Common myeloid progenitor, CD34-positive (primary cell): Measurements from ENCODE around the gene ALG12. TPM values are rescaled to one million over a fixed set of nuclear protein-coding genes. Genes with fewer than 3 reads are reported as not detected.

ENCODE experiments used
- CTCF ChIA-PET: fragments of 350-600 bp; sonication (Branson Sonifier 250); formaldehyde crosslinking; loops from one replicate; lab custom pipeline; 2021; ENCODE audit warnings: antibody characterized with exemption; lab: Charles Lee
- POLR2A ChIA-PET: fragments of 350-600 bp; sonication (Branson Sonifier 250); formaldehyde crosslinking; loops from one replicate; lab custom pipeline; 2021; ENCODE audit warnings: antibody characterized with exemption; lab: Charles Lee
- DNase-seq, 3 donors: peaks; one replicate each; pipeline versions ENCODE4 v3.0.0 to v3.0.0-alpha.2; 2013
- H3K27ac ChIP-seq, 2 experiments: 1 replicate in 1 of 2; 2 replicates in 1 of 2; pipeline ENCODE4 v1.7.0; 2013; ENCODE audit warnings: inconsistent platforms in 2 of 2, low read length in 2 of 2, mild to moderate bottlenecking in 2 of 2, low read depth in 1 of 2, moderate library complexity in 1 of 2; ENCODE audit not compliant: severe bottlenecking in 2 of 2, insufficient read depth in 1 of 2, poor library complexity in 1 of 2
- H3K27me3 ChIP-seq, 5 experiments: replicated peaks in 2 of 5; 1 replicate in 3 of 5; 2 replicates in 2 of 5; pipeline versions ENCODE4 v1.6.1 to v1.7.0; 2013; ENCODE audit warnings: low read length in 4 of 5, mild to moderate bottlenecking in 2 of 5, moderate library complexity in 2 of 5, inconsistent platforms in 1 of 5; ENCODE audit not compliant: insufficient read depth in 5 of 5, control insufficient read depth in 4 of 5
- H3K36me3 ChIP-seq, 4 experiments: 1 replicate in 2 of 4; 2 replicates in 2 of 4; pipeline versions ENCODE4 v1.6.1 to v1.7.0; 2013; ENCODE audit warnings: low read length in 3 of 4, control low read depth in 1 of 4, mild to moderate bottlenecking in 1 of 4; ENCODE audit not compliant: control insufficient read depth in 4 of 4, insufficient read depth in 4 of 4
- H3K4me1 ChIP-seq, 4 experiments: 1 replicate in 3 of 4; 2 replicates in 1 of 4; pipeline versions ENCODE4 v1.6.1 to v1.7.1; 2013; ENCODE audit warnings: low read length in 3 of 4, mild to moderate bottlenecking in 3 of 4, control low read depth in 1 of 4, inconsistent platforms in 1 of 4, moderate library complexity in 1 of 4; ENCODE audit not compliant: control insufficient read depth in 4 of 4, insufficient read depth in 4 of 4; ENCODE audit errors: control extremely low read depth in 1 of 4
- H3K4me3 ChIP-seq, 7 experiments: 1 replicate in 4 of 7; 2 replicates in 3 of 7; pipeline versions ENCODE4 v1.5.1 to v1.7.0; 2013; ENCODE audit warnings: mild to moderate bottlenecking in 7 of 7, low read length in 6 of 7, moderate library complexity in 6 of 7, inconsistent platforms in 2 of 7, low read depth in 2 of 7, control low read depth in 1 of 7; ENCODE audit not compliant: insufficient read depth in 4 of 7, control insufficient read depth in 1 of 7; ENCODE audit errors: extremely low read depth in 1 of 7
- H3K9me3 ChIP-seq, 5 experiments: 1 replicate in 4 of 5; 2 replicates in 1 of 5; pipeline versions ENCODE4 v1.6.1 to v1.7.1; 2013; ENCODE audit warnings: low read length in 4 of 5, mild to moderate bottlenecking in 2 of 5, inconsistent platforms in 1 of 5, low read depth in 1 of 5, moderate library complexity in 1 of 5; ENCODE audit not compliant: control insufficient read depth in 4 of 5, insufficient read depth in 2 of 5; ENCODE audit errors: control extremely low read depth in 1 of 5
- WGBS: methylation state at CpG from one replicate; pipeline ENCODE4 v1.1.5; 2013; ENCODE audit not compliant: insufficient coverage; 5-methylcytosine and 5-hydroxymethylcytosine counted together
- polyA plus RNA-seq: library from polyadenylated mRNA; unstranded; fragments of 120-200 nt; gene quantifications from one replicate; pipeline ENCODE4 v1.2.1, GENCODE V29; 2013

Gene ALG12
- 12.6 TPM for polyA plus RNA-seq

DNA sequence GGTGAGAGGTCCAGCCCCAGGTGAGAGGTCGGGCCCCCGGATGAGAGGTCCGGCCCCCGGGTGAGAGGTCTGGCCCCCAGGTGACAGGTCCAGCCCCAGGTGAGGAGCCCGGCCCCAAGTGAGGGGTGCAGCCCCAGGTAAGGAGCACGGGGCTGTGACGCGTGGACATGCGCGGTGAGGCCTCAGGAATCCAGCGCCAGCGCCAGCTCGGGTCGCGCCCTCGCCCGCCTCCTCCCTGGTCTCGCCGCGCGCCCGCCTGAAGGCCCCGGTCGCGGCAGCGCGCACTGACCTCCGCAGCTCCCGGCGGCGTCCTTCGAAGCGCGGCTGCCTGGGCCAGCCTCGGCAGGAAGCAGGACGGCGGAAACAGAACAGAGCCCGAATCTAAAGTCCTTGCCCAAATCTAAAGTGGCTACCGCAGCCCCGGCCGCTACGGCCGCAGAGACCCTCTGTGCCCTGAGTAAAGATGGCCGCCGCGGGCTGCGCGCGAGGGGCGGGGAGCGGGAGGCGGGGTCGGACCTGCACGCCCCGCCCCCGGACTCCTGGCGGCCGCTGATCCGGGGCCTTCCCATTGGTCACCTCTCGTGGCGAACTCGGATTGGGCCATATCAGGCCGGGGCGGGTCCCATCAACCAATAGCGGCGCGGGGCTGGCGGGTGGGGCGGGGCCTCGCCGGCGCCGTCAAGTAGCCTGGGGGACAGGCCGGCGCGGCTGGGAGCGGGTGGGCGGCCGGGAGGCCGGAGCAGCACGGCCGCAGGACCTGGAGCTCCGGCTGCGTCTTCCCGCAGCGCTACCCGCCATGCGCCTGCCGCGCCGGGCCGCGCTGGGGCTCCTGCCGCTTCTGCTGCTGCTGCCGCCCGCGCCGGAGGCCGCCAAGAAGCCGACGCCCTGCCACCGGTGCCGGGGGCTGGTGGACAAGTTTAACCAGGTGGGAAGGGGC is at the start of gene ALG12, which contains the start of gene CRELD2:
TSS of gene ALG12 (minus strand) at position 465 of the 937 bp plus-strand sequence. CDS start 4,673 bp downstream, outside the sequence.
TSS of gene CRELD2 (plus strand) at position 661 of the 937 bp plus-strand sequence. CDS start at position 797, 136 bp downstream.
- Histone ChIP-seq H3K9me3 (no peaks in the 10 kb centered on the region), H3K4me1 (peaks cover 2 to 25% (median 21%) of the 10 kb centered on the region in 4 experiments), H3K27ac (peak within 1 kb of the TSS; percentile 58 to 86), H3K27me3 (no peaks in the 10 kb centered on the region), H3K4me3 (peak within 1 kb of the TSS; percentile 67 to 97 (median 83)), H3K36me3 (peaks cover 0 to 30% (median 7%) of the 10 kb centered on the region in 4 experiments)
- CTCF ChIA-PET: no interaction called here
- peak; percentile 96 to 97 (median 97) for DNase-seq
- POLR2A ChIA-PET: interaction anchor here (0.8 to 2.4 kb wide), 4 partner anchors 12 to 108 kb away, joined by 3 to 17 read pairs (median 5); no protein-coding TSS in a partner anchor
- WGBS: 0% methylated on average over 82 of the region's 103 CpGs

DNA sequence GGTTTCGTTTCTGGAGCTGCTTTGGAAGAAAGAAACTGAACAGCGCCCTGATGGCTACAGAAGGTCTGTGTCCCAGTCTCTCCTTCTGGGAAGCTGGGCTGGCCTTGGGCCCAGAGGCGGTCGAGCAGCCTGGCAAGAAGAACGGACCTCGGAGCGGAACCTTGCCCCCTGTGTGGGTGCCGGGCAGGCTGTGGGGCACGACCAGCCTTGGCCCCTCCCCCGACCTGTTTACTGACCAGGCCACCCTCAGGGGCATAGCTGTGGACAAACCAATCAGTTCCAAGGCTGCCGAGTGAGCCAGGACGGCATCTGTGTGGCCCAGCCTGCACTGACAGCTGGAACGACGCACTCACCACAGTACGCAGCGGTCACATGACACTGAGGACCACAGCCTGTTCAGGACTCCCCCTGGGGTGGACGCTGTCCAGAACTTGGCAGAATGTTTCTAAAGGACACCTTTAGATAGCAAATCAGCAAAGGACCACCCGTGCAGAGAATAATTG is 49.5 kb upstream of the ALG12 start:
- POLR2A ChIA-PET: interaction anchor here (1.0 to 3.2 kb wide), 4 partner anchors 24 to 37 kb away, joined by 3 to 14 read pairs (median 6); no protein-coding TSS in a partner anchor
- H3K4me3 ChIP-seq: peak overlapping the region in 3 of 7 experiments; percentile 5 to 46 (median 29)

DNA sequence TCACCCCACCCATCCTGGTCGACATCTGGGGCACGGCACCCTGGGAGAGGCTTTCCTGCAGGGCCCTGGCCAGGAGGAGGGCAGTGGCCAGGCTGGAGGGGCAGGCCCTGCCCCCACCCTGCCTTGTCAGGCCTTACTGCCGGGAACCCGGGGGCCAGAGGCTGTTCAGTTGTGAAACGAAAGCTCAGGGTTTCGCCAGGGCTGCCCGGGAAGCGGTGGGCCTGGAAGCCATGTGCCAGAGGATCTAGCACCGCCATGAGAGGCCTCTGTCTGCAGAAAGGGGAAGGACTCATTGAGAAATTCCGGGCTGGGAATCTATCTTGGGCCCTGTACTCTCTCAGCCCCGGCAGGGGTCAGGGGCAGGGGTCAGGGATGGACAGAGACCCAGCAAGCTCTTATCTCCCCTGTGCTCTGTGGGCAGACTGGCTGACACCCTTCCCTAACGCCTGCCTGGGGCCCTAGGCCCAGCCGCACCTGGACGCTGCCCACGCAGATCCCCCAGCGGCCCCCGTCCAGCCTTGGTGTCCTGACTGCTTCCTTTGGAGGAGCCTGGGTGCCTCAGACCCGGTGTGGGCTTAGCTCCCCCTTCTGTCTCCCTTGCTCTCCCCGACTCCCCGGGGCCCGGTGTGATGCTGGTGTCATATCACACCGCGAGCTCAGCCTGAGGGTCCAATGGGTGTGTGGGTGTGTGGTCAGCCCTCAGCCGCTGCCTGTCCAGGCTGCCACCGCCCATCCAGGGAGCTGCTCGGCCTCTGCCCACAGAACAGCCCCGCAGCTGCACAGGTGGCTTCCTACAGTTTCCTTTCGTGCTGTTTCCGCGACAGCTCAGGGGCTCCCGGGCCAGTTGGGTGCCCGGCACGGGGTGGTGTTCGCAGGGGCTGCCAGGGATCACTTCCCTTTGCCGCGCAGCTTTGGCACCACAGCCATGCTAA is 48.8 kb upstream of the ALG12 start:
- CTCF ChIA-PET: interaction anchor here (1.0 to 2.7 kb wide), 8 partner anchors 16 to 64 kb away, joined by 3 to 22 read pairs (median 6); no protein-coding TSS in a partner anchor
- peak overlapping the region in 3 of 7 experiments; percentile 5 to 46 (median 36) for H3K4me3 ChIP-seq
- H3K9me3 ChIP-seq: no peaks in the 10 kb centered on the region
- H3K36me3 ChIP-seq: peaks cover 0 to 29% (median 21%) of the 10 kb centered on the region in 4 experiments
- H3K4me1 ChIP-seq: peaks cover 0 to 75% (median 73%) of the 10 kb centered on the region in 4 experiments
- DNase-seq: peak in 2 of 3 donors; percentile 71 to 75
- H3K27me3 ChIP-seq: peaks cover 0 to 6% (median 0%) of the 10 kb centered on the region in 5 experiments
- peak overlapping the region in 1 of 2 experiments; percentile 34 for H3K27ac ChIP-seq
- WGBS: 17% methylated on average over 24 of the region's 36 CpGs
- POLR2A ChIA-PET: interaction anchor here (0.6 to 3.2 kb wide), 6 partner anchors 25 to 284 kb away, joined by 3 to 14 read pairs (median 4); partner anchors contain the start of gene HDAC10

More for the DNA sequence above, 49.5 kb upstream of the ALG12 start:
- CTCF ChIA-PET: interaction anchor here (1.0 to 2.7 kb wide), 9 partner anchors 15 to 63 kb away, joined by 3 to 22 read pairs (median 6); no protein-coding TSS in a partner anchor
- no peaks in the 10 kb centered on the region for H3K9me3 ChIP-seq
- 83% methylated on average over 18 of the region's 18 CpGs for WGBS
- peaks cover 0 to 26% (median 19%) of the 10 kb centered on the region in 4 experiments for H3K36me3 ChIP-seq
- peaks cover 0 to 11% (median 0%) of the 10 kb centered on the region in 5 experiments for H3K27me3 ChIP-seq
- peak overlapping the region in 1 of 2 experiments; percentile 34 for H3K27ac ChIP-seq
- no peak for DNase-seq
- peaks cover 0 to 73% (median 71%) of the 10 kb centered on the region in 4 experiments for H3K4me1 ChIP-seq

DNA sequence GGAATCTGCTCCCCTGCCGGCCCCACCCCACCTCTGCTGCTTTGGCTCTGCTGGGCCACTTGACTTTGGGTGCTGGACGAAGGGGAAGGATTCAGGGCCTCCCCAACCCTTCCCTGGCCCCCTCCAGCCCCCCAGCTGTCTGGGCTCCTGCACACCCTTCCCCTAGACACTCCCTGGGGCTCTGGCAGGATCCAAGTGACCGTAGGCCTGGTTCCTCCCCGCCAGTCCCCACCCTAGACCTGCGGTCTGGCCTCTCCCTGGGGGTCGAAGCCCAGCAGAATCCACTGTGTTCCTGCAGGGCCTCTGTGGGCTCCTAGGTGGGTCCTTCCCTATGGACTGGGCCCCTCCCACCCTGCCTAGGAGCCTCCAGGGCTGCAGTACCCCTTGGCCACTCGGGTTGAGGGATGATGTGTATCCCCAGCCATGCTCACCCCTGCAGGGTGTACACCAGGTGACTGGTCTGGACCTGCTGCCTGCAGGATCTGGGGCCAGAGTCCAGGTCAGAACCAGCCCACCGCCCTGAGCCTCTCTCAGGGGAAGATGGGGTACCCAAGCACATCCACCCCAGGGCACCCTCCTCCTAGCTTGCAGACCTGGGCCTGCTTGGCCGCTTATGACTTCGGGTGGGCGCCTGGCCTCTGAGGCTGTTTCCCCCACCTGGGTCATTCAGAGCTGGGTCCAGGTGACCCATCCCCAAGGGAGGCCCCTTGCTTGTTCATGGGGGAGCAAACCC is 48.0 kb upstream of the ALG12 start:
- peaks cover 0 to 35% (median 27%) of the 10 kb centered on the region in 4 experiments for H3K36me3 ChIP-seq
- peak overlapping the region in 1 of 7 experiments; percentile 36 for H3K4me3 ChIP-seq
- peaks cover 0 to 71% (median 65%) of the 10 kb centered on the region in 4 experiments for H3K4me1 ChIP-seq
- H3K27me3 ChIP-seq: no peaks in the 10 kb centered on the region
- no peaks in the 10 kb centered on the region for H3K9me3 ChIP-seq
- no peak for DNase-seq
- ChIA-PET CTCF (interaction anchor here (1.2 to 2.7 kb wide), 6 partner anchors 17 to 36 kb away, joined by 4 to 22 read pairs (median 7); no protein-coding TSS in a partner anchor), POLR2A (interaction anchor here (1.4 to 3.2 kb wide), 4 partner anchors 26 to 224 kb away, joined by 4 to 14 read pairs (median 6); no protein-coding TSS in a partner anchor)
- H3K27ac ChIP-seq: peak overlapping the region in 1 of 2 experiments; percentile 5
- 90% methylated on average over 11 of the region's 11 CpGs for WGBS

DNA sequence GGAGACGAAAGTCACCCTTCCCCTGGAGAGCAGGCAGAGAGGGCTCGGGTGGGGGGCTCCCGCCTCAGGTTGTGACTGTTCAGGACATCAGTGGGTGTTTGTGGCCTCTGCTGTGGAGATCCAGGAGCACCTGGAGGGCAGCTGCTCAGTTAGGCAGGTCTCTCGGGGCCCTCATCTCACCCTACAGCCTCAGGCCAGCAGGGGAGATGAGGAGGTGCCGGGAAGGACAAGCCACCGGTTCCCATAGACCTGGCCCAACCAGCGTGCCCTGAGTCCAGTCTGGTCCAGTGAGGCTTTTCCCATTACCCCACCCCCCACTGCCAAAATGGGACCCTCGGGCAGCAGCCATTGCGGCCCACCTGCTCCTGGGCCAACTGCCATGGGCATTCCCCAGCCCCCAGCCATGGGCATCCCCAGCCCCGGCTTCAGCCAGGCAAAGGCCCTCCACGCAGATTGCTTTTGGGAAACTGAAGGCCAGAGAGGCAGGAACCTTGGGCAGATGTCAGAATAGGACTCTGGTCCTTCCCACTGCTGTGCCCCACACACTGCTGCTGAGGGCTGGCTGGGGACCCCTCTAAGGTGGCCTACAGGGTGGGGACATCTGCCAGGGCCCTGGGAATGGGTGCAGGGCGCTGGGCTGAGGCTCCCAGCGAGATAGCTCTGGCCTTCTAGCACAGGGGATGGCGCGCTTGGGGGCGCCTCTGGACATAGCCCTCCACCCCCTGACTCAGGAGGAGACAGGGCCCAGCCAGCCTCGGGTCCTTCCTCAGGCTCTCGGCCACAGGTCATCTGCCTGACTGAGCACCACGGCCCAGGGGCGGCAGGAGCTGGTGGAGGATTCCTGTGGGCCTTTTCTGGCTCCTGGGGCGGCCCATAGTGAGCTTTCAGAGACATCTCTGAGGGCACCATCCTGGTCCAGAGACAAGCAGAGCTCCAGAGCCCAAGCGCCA is 47.1 kb upstream of the ALG12 start:
- ChIA-PET POLR2A (interaction anchor here (1.6 to 3.2 kb wide), 2 partner anchors 34 to 225 kb away, joined by 4 to 14 read pairs; no protein-coding TSS in a partner anchor), CTCF (interaction anchor here (1.2 to 2.3 kb wide), 3 partner anchors 18 to 35 kb away, joined by 4 to 13 read pairs (median 6); no protein-coding TSS in a partner anchor)
- Histone ChIP-seq H3K9me3 (no peaks in the 10 kb centered on the region), H3K27me3 (no peaks in the 10 kb centered on the region), H3K4me3 (no peak overlapping the region), H3K4me1 (peaks cover 0 to 64% (median 57%) of the 10 kb centered on the region in 4 experiments), H3K36me3 (peaks cover 0 to 35% (median 27%) of the 10 kb centered on the region in 4 experiments), H3K27ac (peak overlapping the region in 1 of 2 experiments; percentile 5)
- WGBS: 96% methylated on average over 17 of the region's 22 CpGs
- no peak for DNase-seq
